ENCODE results near the gene FBLN2.

The FBLN2 gene

GRCh38 chr3:13505147-13506130, 43.5 kb upstream of the FBLN2 start:
- no peak overlapping the region for H3K27ac ChIP-seq (ENCODE audit: low read depth, low read length)
- H3K9me3 ChIP-seq (ENCODE audit: insufficient read depth, low read depth, low read length), result no peaks in the 10 kb centered on the region
- H3K23ac ChIP-seq (ENCODE audit: low read length), result no peak overlapping the region
- no peak for DNase-seq
- no peak overlapping the region for H4K12ac ChIP-seq (ENCODE audit: low read depth, low read length)
- peaks cover 0 to 2% of the 10 kb centered on the region in 2 experiments for H3K36me3 ChIP-seq (ENCODE audit: control insufficient read depth in 1 of 2, insufficient read depth in 2 of 2, low read length in 2 of 2)
- H3K4me3 ChIP-seq (ENCODE audit: low read depth, low read length), result no peak overlapping the region
- no peak overlapping the region for H3K14ac ChIP-seq (ENCODE audit: low read length)
- peaks cover 0 to 7% of the 10 kb centered on the region in 2 experiments for H3K4me1 ChIP-seq (ENCODE audit: control insufficient read depth in 1 of 2, insufficient read depth in 2 of 2, low read length in 2 of 2)
- H2BK120ac ChIP-seq (ENCODE audit: insufficient read depth, low read length, poor library complexity), result no peak overlapping the region
- H2BK5ac ChIP-seq (ENCODE audit: low read depth, low read length, poor library complexity), result no peak overlapping the region
- no peak overlapping the region for H3K18ac ChIP-seq (ENCODE audit: low read length)
- no peak overlapping the region for H2AK5ac ChIP-seq (ENCODE audit: low read length)
- no peak overlapping the region for H3K4ac ChIP-seq (ENCODE audit: low read depth, low read length)
- no peak overlapping the region for H4K91ac ChIP-seq (ENCODE audit: low read depth, low read length)
- H2BK12ac ChIP-seq (ENCODE audit: low read length), result no peak overlapping the region
- no peaks in the 10 kb centered on the region for H3K79me2 ChIP-seq (ENCODE audit: control insufficient read depth, insufficient read depth, low read length, poor library complexity)
- H3K4me2 ChIP-seq (ENCODE audit: low read length), result no peak overlapping the region
- H4K8ac ChIP-seq (ENCODE audit: low read depth, low read length), result no peak overlapping the region
- no CpG with 5 or more reads among the region's 16 CpGs for WGBS (ENCODE audit: extremely low coverage, insufficient coverage, insufficient read length)
- H3K27me3 ChIP-seq (ENCODE audit: insufficient read depth, low read length), result no peaks in the 10 kb centered on the region
- no peak overlapping the region for H2AFZ ChIP-seq (ENCODE audit: insufficient read depth, low read length, poor library complexity)
- peaks cover 2% of the 10 kb centered on the region for H3K79me1 ChIP-seq (ENCODE audit: low read length)
- no peak overlapping the region for H3K9ac ChIP-seq (ENCODE audit: low read length)

GRCh38 chr3:13506239-13506638, 42.7 kb upstream of the FBLN2 start:
- H3K27ac ChIP-seq (ENCODE audit: low read depth, low read length), result no peak overlapping the region
- peaks cover 0 to 2% of the 10 kb centered on the region in 2 experiments for H3K36me3 ChIP-seq (ENCODE audit: control insufficient read depth in 1 of 2, insufficient read depth in 2 of 2, low read length in 2 of 2)
- H3K4me1 ChIP-seq (ENCODE audit: control insufficient read depth in 1 of 2, insufficient read depth in 2 of 2, low read length in 2 of 2), result peaks cover 0 to 7% of the 10 kb centered on the region in 2 experiments
- no peak overlapping the region for H2AFZ ChIP-seq (ENCODE audit: insufficient read depth, low read length, poor library complexity)
- H4K91ac ChIP-seq (ENCODE audit: low read depth, low read length), result no peak overlapping the region
- H4K8ac ChIP-seq (ENCODE audit: low read depth, low read length), result no peak overlapping the region
- no CpG with 5 or more reads among the region's 1 CpG for WGBS (ENCODE audit: extremely low coverage, insufficient coverage, insufficient read length)
- H3K9ac ChIP-seq (ENCODE audit: low read length), result no peak overlapping the region
- no peak overlapping the region for H3K4me2 ChIP-seq (ENCODE audit: low read length)
- no peak overlapping the region for H3K4ac ChIP-seq (ENCODE audit: low read depth, low read length)
- no peak for DNase-seq
- no peaks in the 10 kb centered on the region for H3K79me2 ChIP-seq (ENCODE audit: control insufficient read depth, insufficient read depth, low read length, poor library complexity)
- no peak overlapping the region for H3K23ac ChIP-seq (ENCODE audit: low read length)
- H2BK5ac ChIP-seq (ENCODE audit: low read depth, low read length, poor library complexity), result no peak overlapping the region
- no peak overlapping the region for H4K12ac ChIP-seq (ENCODE audit: low read depth, low read length)
- H3K4me3 ChIP-seq (ENCODE audit: low read depth, low read length), result no peak overlapping the region
- H3K9me3 ChIP-seq (ENCODE audit: insufficient read depth, low read depth, low read length), result no peaks in the 10 kb centered on the region
- no peak overlapping the region for H3K14ac ChIP-seq (ENCODE audit: low read length)
- H2AK5ac ChIP-seq (ENCODE audit: low read length), result no peak overlapping the region
- H2BK120ac ChIP-seq (ENCODE audit: insufficient read depth, low read length, poor library complexity), result no peak overlapping the region
- no peak overlapping the region for H3K18ac ChIP-seq (ENCODE audit: low read length)
- H3K79me1 ChIP-seq (ENCODE audit: low read length), result peaks cover 2% of the 10 kb centered on the region
- no peak overlapping the region for H2BK12ac ChIP-seq (ENCODE audit: low read length)
- H3K27me3 ChIP-seq (ENCODE audit: insufficient read depth, low read length), result no peaks in the 10 kb centered on the region

GRCh38 chr3:13506680-13507079, 42.2 kb upstream of the FBLN2 start:
- Histone ChIP-seq H3K79me2 (ENCODE audit: control insufficient read depth, insufficient read depth, low read length, poor library complexity) (no peaks in the 10 kb centered on the region), H2AFZ (ENCODE audit: insufficient read depth, low read length, poor library complexity) (no peak overlapping the region), H3K18ac (ENCODE audit: low read length) (no peak overlapping the region), H3K27ac (ENCODE audit: low read depth, low read length) (no peak overlapping the region), H3K79me1 (ENCODE audit: low read length) (peaks cover 2% of the 10 kb centered on the region), H3K4me2 (ENCODE audit: low read length) (no peak overlapping the region), H3K4ac (ENCODE audit: low read depth, low read length) (no peak overlapping the region), H3K4me1 (ENCODE audit: control insufficient read depth in 1 of 2, insufficient read depth in 2 of 2, low read length in 2 of 2) (peaks cover 0 to 7% of the 10 kb centered on the region in 2 experiments), H3K9ac (ENCODE audit: low read length) (no peak overlapping the region), H3K9me3 (ENCODE audit: insufficient read depth, low read depth, low read length) (no peaks in the 10 kb centered on the region), H4K12ac (ENCODE audit: low read depth, low read length) (no peak overlapping the region), H3K14ac (ENCODE audit: low read length) (no peak overlapping the region), H3K23ac (ENCODE audit: low read length) (no peak overlapping the region), H4K91ac (ENCODE audit: low read depth, low read length) (no peak overlapping the region), H4K8ac (ENCODE audit: low read depth, low read length) (no peak overlapping the region), H2AK5ac (ENCODE audit: low read length) (no peak overlapping the region), H2BK5ac (ENCODE audit: low read depth, low read length, poor library complexity) (no peak overlapping the region), H3K27me3 (ENCODE audit: insufficient read depth, low read length) (no peaks in the 10 kb centered on the region), H2BK120ac (ENCODE audit: insufficient read depth, low read length, poor library complexity) (no peak overlapping the region), H3K36me3 (ENCODE audit: control insufficient read depth in 1 of 2, insufficient read depth in 2 of 2, low read length in 2 of 2) (peaks cover 0 to 2% of the 10 kb centered on the region in 2 experiments), H3K4me3 (ENCODE audit: low read depth, low read length) (no peak overlapping the region), H2BK12ac (ENCODE audit: low read length) (no peak overlapping the region)
- DNase-seq, result no peak
- no CpG with 5 or more reads among the region's 4 CpGs for whole genome bisulfite sequencing (ENCODE audit: extremely low coverage, insufficient coverage, insufficient read length)

- Histone ChIP-seq H2AK5ac (ENCODE audit: low read length) (no peak overlapping the region), H3K36me3 (ENCODE audit: control insufficient read depth in 1 of 2, insufficient read depth in 2 of 2, low read length in 2 of 2) (peaks cover 0 to 2% of the 10 kb centered on the region in 2 experiments), H3K27ac (ENCODE audit: low read depth, low read length) (no peak overlapping the region), H3K79me1 (ENCODE audit: low read length) (peaks cover 2% of the 10 kb centered on the region), H3K27me3 (ENCODE audit: insufficient read depth, low read length) (no peaks in the 10 kb centered on the region), H3K4me1 (ENCODE audit: control insufficient read depth in 1 of 2, insufficient read depth in 2 of 2, low read length in 2 of 2) (peaks cover 0 to 7% of the 10 kb centered on the region in 2 experiments), H2BK12ac (ENCODE audit: low read length) (no peak overlapping the region), H2BK5ac (ENCODE audit: low read depth, low read length, poor library complexity) (no peak overlapping the region), H3K9me3 (ENCODE audit: insufficient read depth, low read depth, low read length) (no peaks in the 10 kb centered on the region), H3K18ac (ENCODE audit: low read length) (no peak overlapping the region), H3K9ac (ENCODE audit: low read length) (no peak overlapping the region), H3K4me3 (ENCODE audit: low read depth, low read length) (no peak overlapping the region), H3K4me2 (ENCODE audit: low read length) (no peak overlapping the region), H3K4ac (ENCODE audit: low read depth, low read length) (no peak overlapping the region), H4K91ac (ENCODE audit: low read depth, low read length) (no peak overlapping the region), H4K8ac (ENCODE audit: low read depth, low read length) (no peak overlapping the region), H3K14ac (ENCODE audit: low read length) (no peak overlapping the region), H2BK120ac (ENCODE audit: insufficient read depth, low read length, poor library complexity) (no peak overlapping the region), H4K12ac (ENCODE audit: low read depth, low read length) (no peak overlapping the region), H2AFZ (ENCODE audit: insufficient read depth, low read length, poor library complexity) (no peak overlapping the region), H3K79me2 (ENCODE audit: control insufficient read depth, insufficient read depth, low read length, poor library complexity) (no peaks in the 10 kb centered on the region), H3K23ac (ENCODE audit: low read length) (no peak overlapping the region)
- DNase-seq, result no peak
- WGBS (ENCODE audit: extremely low coverage, insufficient coverage, insufficient read length), result no CpG with 5 or more reads among the region's 3 CpGs
These were observed 41.7 kb upstream of the FBLN2 start for GRCh38 chr3:13507247-13507569.
